ENCODE measurements around the gene CORIN. TPM values are rescaled to one million over a fixed set of nuclear protein-coding genes. Genes with fewer than 3 reads are reported as not detected.

Gene CORIN
- polyA plus RNA-seq, 1 of the 3 experiments (the other 2 are of a cell fraction) = 1.1 TPM

GRCh38 chr4:47704693-47705325 is 133.1 kb downstream of the CORIN start (continued):
- no peak for TF ChIP-seq EZH2phosphoT487 (IDR thresholded peaks at IDR 0.05; ENCODE audit: borderline replicate concordance, low read depth)

- no peak overlapping the region for H2AFZ ChIP-seq (ENCODE audit: low read depth)
- H3K27me3 ChIP-seq (ENCODE audit: insufficient read depth) = no peaks in the 10 kb centered on the region
- no peak for DNase-seq
- H3K9me2 ChIP-seq = no peaks in the 10 kb centered on the region
- peaks cover 0 to 4% of the 10 kb centered on the region in 2 experiments; a peak in 3 of 4 replicates for H3K4me1 ChIP-seq (ENCODE audit: control insufficient read depth in 1 of 2, insufficient read depth in 2 of 2, low read depth in 1 of 2, low read length in 1 of 2)
- no peak overlapping the region for H3K4me2 ChIP-seq
- H3K36me3 ChIP-seq (replicated peaks in 1 of 2; ENCODE audit: control insufficient read depth in 1 of 2, insufficient read depth in 2 of 2, low read length in 1 of 2) = no peaks in the 10 kb centered on the region
- CTCF ChIA-PET = interaction anchor here (0.9 to 21.9 kb wide), 9 partner anchors 10 to 230 kb away, joined by 3 to 417 read pairs (median 10); partner anchors contain the start of gene CORIN
- no peaks in the 10 kb centered on the region for H3K79me2 ChIP-seq (ENCODE audit: insufficient read depth)
- POLR2A ChIA-PET = no interaction called here
- no peak for TF ChIP-seq RCOR1 (IDR thresholded peaks at IDR 0.05; ENCODE audit: low read length)
- TF ChIP-seq POLR2AphosphoS5 (IDR thresholded peaks at IDR 0.05; ENCODE audit: low read depth, low read length) = no peak
- 79% methylated on average over 7 of the region's 7 CpGs for WGBS (ENCODE audit: low lambda C conversion rate)
- H4K20me1 ChIP-seq (ENCODE audit: insufficient read depth) = no peaks in the 10 kb centered on the region
- no peak overlapping the region for H3K9ac ChIP-seq
- no peaks in the 10 kb centered on the region for H3F3A ChIP-seq (replicated peaks; ENCODE audit: insufficient read depth)
- no peak overlapping the region for H3K4me3 ChIP-seq (ENCODE audit: low read depth in 2 of 2, low read length in 1 of 2)
- no peak overlapping the region for H3K27ac ChIP-seq (ENCODE audit: low read depth in 2 of 2, low read length in 1 of 2)
- H3K9me3 ChIP-seq = no peaks in the 10 kb centered on the region
These were observed 133.9 kb downstream of the CORIN start for GRCh38 chr4:47703956-47704355.

GRCh38 chr4:47703008-47703407 is 134.9 kb downstream of the CORIN start:
- CTCF ChIA-PET = interaction anchor here (1.1 to 21.9 kb wide), 5 partner anchors 11 to 231 kb away, joined by 3 to 417 read pairs (median 9); partner anchors contain the start of gene CORIN
- no peak overlapping the region for H3K4me3 ChIP-seq (ENCODE audit: low read depth in 2 of 2, low read length in 1 of 2)
- POLR2A ChIA-PET = no interaction called here
- no peaks in the 10 kb centered on the region for H3F3A ChIP-seq (replicated peaks; ENCODE audit: insufficient read depth)
- no peaks in the 10 kb centered on the region for H3K9me2 ChIP-seq
- no peaks in the 10 kb centered on the region for H3K36me3 ChIP-seq (replicated peaks in 1 of 2; ENCODE audit: control insufficient read depth in 1 of 2, insufficient read depth in 2 of 2, low read length in 1 of 2)
- no peak overlapping the region for H3K9ac ChIP-seq
- H2AFZ ChIP-seq (ENCODE audit: low read depth) = no peak overlapping the region
- 92% methylated on average over 5 of the region's 5 CpGs for WGBS (ENCODE audit: low lambda C conversion rate)
- no peaks in the 10 kb centered on the region for H3K79me2 ChIP-seq (ENCODE audit: insufficient read depth)
- H4K20me1 ChIP-seq (ENCODE audit: insufficient read depth) = no peaks in the 10 kb centered on the region
- H3K9me3 ChIP-seq = no peaks in the 10 kb centered on the region
- TF ChIP-seq EZH2phosphoT487 (IDR thresholded peaks at IDR 0.05; ENCODE audit: borderline replicate concordance, low read depth) (no peak), TAF1 (IDR thresholded peaks at IDR 0.05; ENCODE audit: borderline replicate concordance, low read depth, low read length) (no peak), POLR2AphosphoS5 (IDR thresholded peaks at IDR 0.05; ENCODE audit: low read depth, low read length) (no peak)
- H3K27ac ChIP-seq (ENCODE audit: low read depth in 2 of 2, low read length in 1 of 2) = no peak overlapping the region
- H3K27me3 ChIP-seq (ENCODE audit: insufficient read depth) = no peaks in the 10 kb centered on the region
- H3K4me1 ChIP-seq (ENCODE audit: control insufficient read depth in 1 of 2, insufficient read depth in 2 of 2, low read depth in 1 of 2, low read length in 1 of 2) = peaks cover 0 to 4% of the 10 kb centered on the region in 2 experiments; a peak in 3 of 4 replicates
- no peak for DNase-seq
- no peak overlapping the region for H3K4me2 ChIP-seq

GRCh38 chr4:47701286-47701685 is 136.6 kb downstream of the CORIN start:
- no peak overlapping the region for H3K4me3 ChIP-seq (ENCODE audit: low read depth in 2 of 2, low read length in 1 of 2)
- no peaks in the 10 kb centered on the region for H3K79me2 ChIP-seq (ENCODE audit: insufficient read depth)
- CTCF ChIA-PET = interaction anchor here (0.6 to 21.9 kb wide), 8 partner anchors 8 to 233 kb away, joined by 3 to 417 read pairs (median 4); partner anchors contain the start of gene CORIN
- H3K36me3 ChIP-seq (replicated peaks in 1 of 2; ENCODE audit: control insufficient read depth in 1 of 2, insufficient read depth in 2 of 2, low read length in 1 of 2) = no peaks in the 10 kb centered on the region
- H3K9me3 ChIP-seq = no peaks in the 10 kb centered on the region
- H3K4me2 ChIP-seq = no peak overlapping the region
- no peaks in the 10 kb centered on the region for H3F3A ChIP-seq (replicated peaks; ENCODE audit: insufficient read depth)
- POLR2A ChIA-PET = no interaction called here
- H3K27ac ChIP-seq (ENCODE audit: low read depth in 2 of 2, low read length in 1 of 2) = no peak overlapping the region
- H3K9ac ChIP-seq = no peak overlapping the region
- no peaks in the 10 kb centered on the region for H4K20me1 ChIP-seq (ENCODE audit: insufficient read depth)
- no peaks in the 10 kb centered on the region for H3K27me3 ChIP-seq (ENCODE audit: insufficient read depth)
- DNase-seq = no peak
- peaks cover 0 to 4% of the 10 kb centered on the region in 2 experiments; a peak in 3 of 4 replicates for H3K4me1 ChIP-seq (ENCODE audit: control insufficient read depth in 1 of 2, insufficient read depth in 2 of 2, low read depth in 1 of 2, low read length in 1 of 2)
- H2AFZ ChIP-seq (ENCODE audit: low read depth) = no peak overlapping the region
- TF ChIP-seq PBX3 (IDR thresholded peaks at IDR 0.05) = no peak
- TF ChIP-seq ZBTB33 (IDR thresholded peaks at IDR 0.05; ENCODE audit: borderline replicate concordance, low read depth) = no peak
- TF ChIP-seq RXRA (IDR thresholded peaks at IDR 0.05; ENCODE audit: borderline replicate concordance, low read depth) = no peak
- no peak for TF ChIP-seq FOSL2 (IDR thresholded peaks at IDR 0.05; ENCODE audit: borderline replicate concordance, low read depth)
- 0 out of 2 replicates have a peak, but pooled peaks have one; percentile 9 for TF ChIP-seq TCF12 (IDR thresholded peaks at IDR 0.05)
- no peaks in the 10 kb centered on the region for H3K9me2 ChIP-seq

Measured in SK-N-SH (cell line).